Caco-2 (cell line): ENCODE measurements around the gene ATP8A2. TPM values are rescaled to one million over a fixed set of nuclear protein-coding genes. Genes with fewer than 3 reads are reported as not detected.
A peak's percentile ranks its signal among the peaks of the same experiment; 100 is the strongest.

Experiments used
- BruUV-seq: library from RNA; stranded (reverse); fragments of 400-500 nt; replicated peaks from 2 replicates; lab custom pipeline; 2021; lab: Mats Ljungman, UMichigan
- CTCF ChIA-PET: fragments of 300-600 bp; sonication (Branson Sonifier 250); formaldehyde crosslinking; loops from one replicate; lab custom pipeline; 2022; ENCODE audit warnings: antibody characterized with exemption; lab: Charles Lee
- POLR2A ChIA-PET: fragments of 300-600 bp; sonication (Branson Sonifier 250); formaldehyde crosslinking; loops from one replicate; lab custom pipeline; 2022; ENCODE audit warnings: antibody characterized with exemption; lab: Charles Lee
- DNase-seq, 2 experiments: peaks; one replicate each; pipeline versions ENCODE4 v3.0.0 to v3.0.0-alpha.2; 2020 to 2022
- H3K27me3 ChIP-seq: replicated peaks from 2 replicates; pipeline ENCODE4 v1.6.0; 2011; ENCODE audit warnings: low read length; ENCODE audit not compliant: control insufficient read depth, insufficient read depth
- H3K36me3 ChIP-seq: 2 replicates; pipeline ENCODE4 v1.5.1; 2011; ENCODE audit warnings: low read length; ENCODE audit not compliant: control insufficient read depth, insufficient read depth
- H3K4me1 ChIP-seq: fragments of 250-450 bp; sonication (Bioruptor Pico); 2 replicates; pipeline ENCODE4 v1.5.1; 2020; ENCODE audit warnings: mild to moderate bottlenecking
- H3K4me3 ChIP-seq: 2 replicates; pipeline ENCODE4 v1.5.1; 2011; ENCODE audit warnings: low read depth, mild to moderate bottlenecking, control low read depth, low read length
- H3K9me3 ChIP-seq: fragments of 250-450 bp; sonication (Bioruptor Pico); 2 replicates; pipeline ENCODE4 v1.5.1; 2020; ENCODE audit warnings: mild to moderate bottlenecking, moderate library complexity
- H3K27ac Mint-ChIP-seq: one replicate; pipeline ENCODE4 v1.8.0; 2022; ENCODE audit warnings: mixed read lengths; ENCODE audit not compliant: unreplicated experiment
- H3K27me3 Mint-ChIP-seq: one replicate; pipeline ENCODE4 v1.8.0; 2022; ENCODE audit warnings: mixed read lengths; ENCODE audit not compliant: insufficient read depth, unreplicated experiment
- H3K36me3 Mint-ChIP-seq: one replicate; pipeline ENCODE4 v1.8.0; 2022; ENCODE audit warnings: mild to moderate bottlenecking, mixed read lengths; ENCODE audit not compliant: insufficient read depth, unreplicated experiment
- H3K4me1 Mint-ChIP-seq: one replicate; pipeline ENCODE4 v1.8.0; 2022; ENCODE audit warnings: low read depth, mixed read lengths; ENCODE audit not compliant: unreplicated experiment
- H3K4me3 Mint-ChIP-seq: one replicate; pipeline ENCODE4 v1.8.0; 2022; ENCODE audit warnings: mild to moderate bottlenecking, moderate library complexity, mixed read lengths; ENCODE audit not compliant: unreplicated experiment
- H3K9me3 Mint-ChIP-seq: one replicate; pipeline ENCODE4 v1.8.0; 2022; ENCODE audit warnings: mixed read lengths; ENCODE audit not compliant: unreplicated experiment
- CTCF ChIP-seq, 2 experiments: fragments of 200-600 bp in 1 of 2; IDR thresholded peaks; 1 replicate in 1 of 2; 2 replicates in 1 of 2; pipeline versions ENCODE4 v1.5.1 to v1.8.0; 2011 to 2022; ENCODE audit warnings: antibody characterized with exemption in 1 of 2, control low read depth in 1 of 2, inconsistent platforms in 1 of 2, low read depth in 1 of 2, low read length in 1 of 2, mild to moderate bottlenecking in 1 of 2, moderate library complexity in 1 of 2; ENCODE audit not compliant: insufficient read depth in 1 of 2, severe bottlenecking in 1 of 2, unreplicated experiment in 1 of 2
- intact Hi-C: fragments of 100-400 bp; cut with micrococcal nuclease; formaldehyde crosslinking; loops from one replicate; pipeline ENCODE4 v1.10.0; 2022; ENCODE audit not compliant: unreplicated experiment
- total RNA-seq: library from RNA; stranded (reverse); gene quantifications from 2 replicates; pipeline ENCODE4 v1.2.3, GENCODE V29; 2022

Gene ATP8A2
- total RNA-seq, 1 experiment from 2014 or later = 0.05 TPM

GRCh38 chr13:25982907-25983306 is 611.1 kb downstream of the ATP8A2 start:
- peaks cover 15% of the 10 kb centered on the region for H3K4me1 ChIP-seq
- CTCF ChIA-PET = no interaction called here

GRCh38 chr13:25987987-25988386 is 616.2 kb downstream of the ATP8A2 start:
- peaks cover 14% of the 10 kb centered on the region for H3K4me1 Mint-ChIP-seq
- Histone ChIP-seq H3K36me3 (no peaks in the 10 kb centered on the region), H3K27me3 (no peaks in the 10 kb centered on the region), H3K9me3 (no peaks in the 10 kb centered on the region), H3K4me1 (peaks cover 4% of the 10 kb centered on the region; the same call in 1 of the 2 replicates), H3K4me3 (no peak overlapping the region)
- POLR2A ChIA-PET = no interaction called here
- intact Hi-C loops = no loop called here
- no TSS peak for BruUV-seq
- H3K9me3 Mint-ChIP-seq = no peaks in the 10 kb centered on the region
- H3K27ac Mint-ChIP-seq = no peak overlapping the region
- CTCF ChIA-PET = interaction anchor here (0.5 kb wide), 1 partner anchor 121 kb away, joined by 3 read pairs; no protein-coding TSS in a partner anchor
- no peak overlapping the region for H3K4me3 Mint-ChIP-seq
- DNase-seq = no peak
- TF ChIP-seq CTCF (IDR thresholded peaks at IDR 0.05; ENCODE audit: insufficient read depth in 1 of 2, low read depth in 1 of 2, low read length in 1 of 2, severe bottlenecking in 1 of 2, unreplicated experiment in 1 of 2) = no peak
- no peaks in the 10 kb centered on the region for H3K27me3 Mint-ChIP-seq
- H3K36me3 Mint-ChIP-seq = no peaks in the 10 kb centered on the region

More at GRCh38 chr13:25982907-25983306, 611.1 kb downstream of the ATP8A2 start:
- Mint-ChIP-seq H3K4me3 (no peak overlapping the region), H3K4me1 (peaks cover 25% of the 10 kb centered on the region), H3K27me3 (no peaks in the 10 kb centered on the region), H3K9me3 (no peaks in the 10 kb centered on the region), H3K36me3 (no peaks in the 10 kb centered on the region), H3K27ac (no peak overlapping the region)
- Histone ChIP-seq H3K27me3 (no peaks in the 10 kb centered on the region), H3K36me3 (no peaks in the 10 kb centered on the region), H3K9me3 (no peaks in the 10 kb centered on the region), H3K4me3 (no peak overlapping the region)
- no peak for TF ChIP-seq CTCF (IDR thresholded peaks at IDR 0.05; ENCODE audit: insufficient read depth in 1 of 2, low read depth in 1 of 2, low read length in 1 of 2, severe bottlenecking in 1 of 2, unreplicated experiment in 1 of 2)
- POLR2A ChIA-PET = no interaction called here
- DNase-seq = no peak
- no TSS peak for BruUV-seq
- intact Hi-C loops = no loop called here

GRCh38 chr13:25988661-25989060 is 616.9 kb downstream of the ATP8A2 start:
- Histone ChIP-seq H3K4me1 (peaks cover 4% of the 10 kb centered on the region; the same call in 1 of the 2 replicates), H3K4me3 (no peak overlapping the region), H3K36me3 (no peaks in the 10 kb centered on the region), H3K9me3 (no peaks in the 10 kb centered on the region), H3K27me3 (no peaks in the 10 kb centered on the region)
- Mint-ChIP-seq H3K27me3 (no peaks in the 10 kb centered on the region), H3K27ac (no peak overlapping the region), H3K9me3 (peaks cover 2% of the 10 kb centered on the region), H3K36me3 (no peaks in the 10 kb centered on the region), H3K4me3 (no peak overlapping the region), H3K4me1 (peaks cover 14% of the 10 kb centered on the region)
- TF ChIP-seq CTCF (IDR thresholded peaks at IDR 0.05; ENCODE audit: insufficient read depth in 1 of 2, low read depth in 1 of 2, low read length in 1 of 2, severe bottlenecking in 1 of 2, unreplicated experiment in 1 of 2) = no peak
- ChIA-PET CTCF (no interaction called here), POLR2A (no interaction called here)
- no TSS peak for BruUV-seq
- intact Hi-C loops = no loop called here
- DNase-seq = peak in 1 of 2 experiments; percentile 28
